CD1c-positive myeloid dendritic cell (primary cell): ENCODE measurements around the gene PSMA7.

ENCODE experiments used
- DNase-seq: peaks from one replicate; pipeline ENCODE4 v3.0.0-alpha.2; 2016; ENCODE audit errors: extremely low spot score

The PSMA7 gene

DNA sequence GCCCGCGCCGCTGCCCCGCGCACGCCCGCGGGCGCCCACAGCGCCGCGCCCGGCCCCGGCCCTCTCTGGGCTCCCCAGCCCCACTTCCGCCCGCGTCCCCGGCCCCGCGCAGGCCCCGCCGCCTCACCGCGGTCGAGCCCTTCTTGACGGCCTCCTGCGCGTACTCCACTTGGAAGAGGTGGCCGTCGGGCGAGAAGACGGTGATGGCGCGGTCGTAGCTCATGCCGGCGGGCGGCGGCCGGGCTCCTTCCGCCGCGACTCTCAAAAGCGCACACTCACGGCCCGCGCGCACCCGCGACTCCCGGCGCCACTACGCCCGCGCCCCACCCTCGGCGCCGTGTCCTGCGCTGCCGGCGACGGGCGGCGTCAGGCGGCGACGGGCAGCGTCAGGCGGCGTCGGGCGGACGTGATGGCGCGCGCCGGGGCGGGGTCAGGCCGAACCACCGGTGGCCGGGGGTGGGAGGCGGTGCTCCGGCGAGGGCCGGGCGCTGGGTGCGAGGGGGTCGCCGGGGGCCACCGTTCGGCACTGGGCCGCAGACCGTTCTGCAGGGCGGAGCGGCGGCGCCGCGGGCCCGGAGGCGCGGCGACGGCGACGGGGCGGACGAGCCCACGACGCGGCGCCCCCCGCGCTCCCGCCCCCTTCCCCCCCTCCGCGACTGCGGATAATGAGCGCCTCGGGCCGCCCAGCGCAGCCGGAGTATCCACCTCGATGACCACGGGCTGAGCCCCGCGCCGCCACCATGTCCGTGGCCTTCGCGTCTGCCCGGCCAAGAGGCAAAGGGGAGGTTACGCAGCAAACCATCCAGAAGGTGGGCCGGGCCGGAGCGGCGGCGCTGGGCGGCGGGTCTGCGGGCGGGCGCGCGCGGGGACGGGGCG lies at the start of gene PSMA7, which contains the start of gene SS18L1:
Gene PSMA7, minus strand, starts transcription at position 314 of the 876 bp plus-strand sequence. Its CDS starts 91 bp downstream, at position 223.
Gene SS18L1, plus strand, starts transcription at position 689 of the 876 bp plus-strand sequence. Its CDS starts 52 bp downstream, at position 741.
- peak; percentile 97 for DNase-seq

DNA sequence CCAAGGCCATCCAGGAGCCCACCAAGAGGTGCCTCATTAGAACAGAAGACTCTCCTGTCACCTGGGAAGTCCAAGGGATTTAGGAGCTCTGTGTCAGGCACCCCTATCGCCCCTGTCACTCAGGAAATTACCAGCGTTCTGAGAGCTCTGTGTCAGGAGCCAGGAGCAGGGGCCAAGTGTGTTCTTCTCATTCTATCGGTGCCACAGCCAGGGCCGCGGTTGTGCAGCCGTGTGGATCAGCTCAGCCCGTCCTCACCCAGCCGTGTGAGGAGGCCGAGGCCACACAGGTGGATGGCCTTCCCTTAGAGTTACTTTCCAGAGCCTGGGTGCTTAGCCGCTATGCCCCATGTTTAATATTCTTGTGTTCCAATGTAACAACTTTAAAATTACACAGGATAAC lies 49.4 kb upstream of the PSMA7 start:
- DNase-seq, result no peak

DNA sequence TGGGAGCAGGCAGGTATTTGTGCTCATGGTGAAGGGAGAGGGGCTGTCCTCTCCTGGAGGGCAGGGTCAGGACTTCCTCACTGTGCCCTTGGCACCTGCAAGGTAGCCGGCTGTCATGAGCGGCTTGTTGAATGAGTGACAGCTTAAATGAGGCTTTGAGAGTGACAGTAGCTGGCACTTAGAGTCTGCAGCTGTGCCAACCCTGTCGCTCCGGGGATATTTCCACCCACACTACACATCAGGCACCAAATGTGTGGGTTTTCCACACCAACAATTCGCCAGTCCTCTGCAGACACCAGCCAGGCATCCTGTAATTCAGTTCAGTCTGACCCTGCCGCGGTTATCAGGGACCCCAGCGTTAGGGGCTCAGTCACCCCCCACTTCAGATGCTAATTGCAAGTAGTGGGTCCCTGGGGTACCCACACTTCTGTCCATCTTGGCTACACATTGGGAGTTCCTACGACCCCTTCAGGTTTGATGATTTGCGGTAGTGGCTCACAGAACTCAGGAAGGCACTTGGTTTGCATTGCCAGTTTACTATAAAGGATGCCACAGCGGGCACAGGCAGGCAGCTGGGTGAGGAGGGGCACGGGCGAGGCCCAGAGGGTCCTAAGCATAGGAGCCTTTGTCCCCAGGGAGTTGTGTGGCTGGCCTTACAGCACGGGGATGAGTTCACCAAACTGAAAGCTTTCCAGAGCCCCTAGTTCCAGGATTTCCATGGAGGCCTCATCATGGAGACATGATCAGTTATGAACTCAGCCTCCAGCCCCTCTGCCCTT lies 48.8 kb upstream of the PSMA7 start:
- DNase-seq, result no peak

DNA sequence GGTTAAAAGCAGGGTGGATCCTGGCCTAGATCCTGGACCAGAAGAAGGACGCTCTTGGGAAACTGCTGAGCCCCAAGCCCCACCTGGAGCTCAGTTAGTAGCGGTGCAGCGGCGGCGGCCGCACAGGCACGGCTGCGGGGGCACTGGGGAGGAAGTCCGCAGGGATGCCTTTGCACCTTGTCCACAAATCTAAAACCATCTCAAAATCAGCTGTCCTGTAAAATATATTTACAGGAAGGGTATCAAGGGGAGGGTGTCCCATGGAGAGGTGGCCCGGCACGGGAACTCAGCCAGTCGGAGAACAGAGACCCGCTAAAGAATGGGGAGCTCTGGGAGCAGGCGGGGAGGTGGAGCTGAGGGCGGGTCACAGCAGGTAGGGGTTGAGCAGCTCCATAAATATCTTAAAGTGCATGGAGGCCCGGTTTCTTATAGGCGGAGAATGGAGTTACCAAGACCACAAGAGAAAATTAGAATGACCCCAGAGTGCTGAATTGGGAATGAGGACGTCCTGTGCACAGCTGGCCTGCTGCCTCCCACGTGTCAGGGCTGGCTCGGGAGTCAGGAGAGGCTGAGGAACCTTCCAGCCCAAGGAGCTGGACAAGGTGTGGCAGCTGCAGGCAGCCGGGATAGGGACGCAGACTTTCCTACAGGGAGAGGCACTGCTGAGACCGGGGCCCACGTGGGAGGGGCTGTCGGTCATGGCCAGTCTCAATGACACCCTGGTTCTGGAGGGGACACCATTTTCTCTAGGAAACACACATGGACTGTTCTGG lies 47.6 kb upstream of the PSMA7 start:
- DNase-seq, result no peak

DNA sequence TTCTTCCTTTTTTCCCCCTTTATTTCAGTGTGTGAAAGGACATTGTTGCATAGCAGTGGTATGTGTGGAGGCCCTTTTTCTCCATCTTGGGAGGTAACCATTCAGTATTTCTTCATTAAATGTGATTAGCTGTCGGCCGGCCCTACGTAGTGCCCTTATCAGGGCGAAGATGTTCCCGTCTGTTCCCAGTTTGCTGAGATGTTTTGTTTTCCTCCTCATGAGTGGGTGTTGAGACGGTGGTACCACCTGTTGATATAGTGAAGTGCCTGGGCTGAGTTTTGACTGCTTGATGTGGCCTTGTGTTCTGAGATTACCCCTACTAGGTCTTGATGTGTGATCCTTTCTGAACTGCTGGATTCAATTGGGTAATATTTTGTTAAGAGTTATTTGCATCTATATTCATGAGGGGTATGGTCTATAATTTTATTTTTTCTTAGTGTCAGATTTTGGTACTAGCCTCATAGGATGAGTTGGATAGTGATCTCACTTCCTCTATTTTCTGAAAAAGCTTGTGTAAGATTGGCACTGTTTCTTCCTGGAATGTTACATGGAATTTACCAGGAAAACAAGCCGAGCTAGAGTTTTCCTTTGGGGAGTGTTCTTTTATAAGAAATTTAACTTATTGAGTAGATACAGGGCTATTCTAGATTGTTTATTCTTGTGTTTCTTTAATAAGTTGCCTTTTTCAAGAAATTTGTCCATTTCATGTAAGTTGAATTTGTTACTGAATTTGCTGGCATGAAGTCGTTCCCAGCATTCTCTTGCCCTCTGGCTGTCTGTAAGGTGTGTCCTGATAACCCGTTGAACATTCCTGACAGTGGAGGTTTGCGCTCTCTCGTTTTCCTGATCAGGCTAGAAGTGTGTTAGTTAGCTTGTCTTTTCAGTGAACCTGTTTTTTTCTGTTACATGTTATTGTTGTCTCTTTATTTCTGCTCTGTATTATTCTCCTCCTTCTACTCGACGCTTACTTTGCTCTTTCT lies 44.0 kb upstream of the PSMA7 start:
- peak; percentile 42 for DNase-seq

DNA sequence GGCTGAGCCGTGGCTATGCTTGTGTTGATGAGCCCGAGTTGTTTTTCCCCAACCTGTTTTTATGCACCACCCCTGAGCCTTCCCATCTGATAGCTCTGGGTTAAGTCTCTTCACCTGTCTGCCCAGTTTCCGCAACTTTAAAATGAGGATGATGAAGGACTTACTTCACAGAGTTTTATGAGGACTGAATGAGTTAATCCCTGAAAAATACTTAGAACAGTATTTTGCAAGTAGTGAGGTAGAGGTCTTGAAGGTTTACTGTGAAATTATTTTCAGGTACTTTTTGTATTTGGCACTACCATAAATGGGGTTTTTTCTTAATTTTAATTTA lies 42.9 kb upstream of the PSMA7 start:
- DNase-seq, result no peak

DNA sequence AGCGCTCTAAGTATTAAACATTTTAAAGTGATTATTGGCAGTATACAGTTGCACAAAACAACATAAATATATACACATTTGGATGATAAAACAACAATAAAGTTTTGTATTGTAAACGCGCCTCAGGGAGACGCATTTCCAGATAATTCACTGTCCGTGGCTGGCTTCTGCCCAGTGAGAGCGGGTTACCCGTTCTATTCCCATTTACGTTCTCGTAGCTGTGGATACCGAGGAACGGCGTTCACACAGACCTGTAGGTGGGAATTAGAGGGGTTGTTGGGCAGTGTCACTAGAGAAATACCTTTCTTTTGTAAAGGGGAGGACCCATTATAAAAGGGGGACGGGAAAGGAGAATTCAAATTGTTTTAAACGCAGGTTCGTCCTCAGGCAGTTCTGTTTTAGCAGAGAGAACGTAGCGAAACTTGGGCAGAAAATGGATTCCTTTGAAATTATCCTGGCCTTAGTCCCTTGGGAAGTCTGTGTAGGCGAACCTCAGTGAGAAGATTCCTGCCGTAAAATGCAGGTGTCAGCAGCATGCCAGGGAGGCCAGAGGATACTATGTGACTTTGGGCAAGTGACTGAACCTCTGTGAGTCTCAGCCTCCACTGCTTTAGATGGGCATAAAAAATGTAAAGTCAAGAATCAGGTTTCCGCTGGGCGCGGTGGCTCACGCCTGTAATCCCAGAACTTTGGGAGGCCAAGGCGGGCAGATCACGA lies 40.4 kb upstream of the PSMA7 start:
- no peak for DNase-seq

DNA sequence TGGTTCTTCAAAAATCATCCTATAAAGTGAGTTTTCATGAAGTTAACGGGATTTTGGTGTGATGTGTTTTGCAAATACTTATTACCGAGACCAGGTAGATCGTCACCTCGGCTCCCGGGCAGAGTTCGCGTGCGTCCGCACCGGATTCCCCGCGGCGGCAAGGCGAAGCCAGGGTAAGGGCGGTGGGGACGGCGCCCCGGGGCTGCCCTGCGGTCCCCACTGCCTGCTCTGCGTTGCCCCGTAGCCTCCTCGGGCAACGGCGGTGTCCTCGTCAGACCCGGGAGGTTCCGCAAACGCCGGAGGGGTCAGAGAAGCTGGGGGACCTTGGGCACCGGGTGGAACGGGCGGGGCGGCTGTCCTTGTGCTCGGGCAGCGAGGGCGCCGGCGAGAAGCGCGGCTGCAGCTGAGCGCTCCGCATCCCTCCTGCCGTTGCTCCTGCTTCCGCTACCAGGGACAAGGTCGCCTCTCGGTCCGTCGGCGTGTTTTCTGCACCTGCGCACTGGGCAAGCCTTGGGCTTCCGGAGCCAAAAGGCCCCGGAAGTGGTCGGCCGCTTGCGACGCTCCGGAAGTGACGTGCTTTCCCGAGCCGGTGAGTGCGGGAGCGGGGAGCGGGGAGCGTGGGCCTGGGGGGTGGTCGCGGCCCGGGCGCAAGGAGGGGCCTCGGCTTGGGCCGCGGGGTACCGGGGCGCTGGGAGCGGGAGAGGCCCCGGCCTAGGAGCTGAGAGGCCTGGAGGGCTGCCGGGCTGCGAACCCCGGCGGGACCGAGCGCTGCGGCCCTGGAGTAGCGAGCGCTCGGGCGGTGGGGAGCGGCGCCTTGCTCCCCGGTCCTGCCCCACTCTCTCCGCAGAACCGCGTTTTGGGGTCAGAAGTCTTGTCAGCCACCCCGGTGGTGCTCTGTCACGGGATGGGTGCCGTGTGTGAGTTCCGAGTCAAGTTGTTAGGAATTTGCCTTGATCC lies 39.6 kb upstream of the PSMA7 start, which contains the start of gene MTG2:
Gene MTG2, plus strand, starts transcription at position 560 of the 957 bp plus-strand sequence. CDS start 10,393 bp downstream, outside the sequence.
- DNase-seq, result peak; percentile 99

DNA sequence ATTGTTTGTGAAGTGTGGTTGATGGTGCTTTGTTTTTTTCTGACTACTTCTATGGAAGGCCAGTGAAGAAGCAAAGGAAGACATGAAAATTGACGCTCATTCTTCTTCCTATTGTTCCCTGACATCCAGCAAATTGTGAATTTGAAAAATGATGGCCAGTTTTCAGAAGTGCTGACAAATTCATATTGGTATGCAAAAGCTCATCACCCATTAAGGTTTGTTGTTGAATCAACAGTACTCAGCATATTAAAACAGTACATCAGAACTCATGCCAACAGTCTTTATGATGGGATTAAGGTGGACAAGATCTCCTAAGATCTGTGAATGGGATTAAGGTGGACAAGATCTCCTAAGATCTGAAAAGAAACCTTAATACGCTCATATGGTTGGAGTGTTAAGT lies 38.6 kb upstream of the PSMA7 start:
- DNase-seq, result no peak

DNA sequence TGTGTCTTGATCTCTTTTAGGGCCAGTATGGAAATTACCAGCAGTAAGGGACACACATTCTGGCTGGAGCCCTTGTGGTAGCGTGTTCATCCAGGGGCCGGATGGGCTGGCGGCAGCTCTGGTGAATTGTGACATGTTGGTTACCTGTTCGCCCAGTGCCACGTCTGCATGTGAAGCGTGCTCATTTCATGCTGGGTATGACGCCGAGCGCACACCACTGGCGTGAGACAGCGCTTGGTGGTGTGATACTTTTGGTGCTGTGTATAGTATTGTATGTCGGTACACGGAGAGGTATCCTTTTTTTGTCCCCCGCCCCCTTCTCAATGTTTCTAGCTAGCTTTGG lies 35.9 kb upstream of the PSMA7 start:
- DNase-seq, result no peak

DNA sequence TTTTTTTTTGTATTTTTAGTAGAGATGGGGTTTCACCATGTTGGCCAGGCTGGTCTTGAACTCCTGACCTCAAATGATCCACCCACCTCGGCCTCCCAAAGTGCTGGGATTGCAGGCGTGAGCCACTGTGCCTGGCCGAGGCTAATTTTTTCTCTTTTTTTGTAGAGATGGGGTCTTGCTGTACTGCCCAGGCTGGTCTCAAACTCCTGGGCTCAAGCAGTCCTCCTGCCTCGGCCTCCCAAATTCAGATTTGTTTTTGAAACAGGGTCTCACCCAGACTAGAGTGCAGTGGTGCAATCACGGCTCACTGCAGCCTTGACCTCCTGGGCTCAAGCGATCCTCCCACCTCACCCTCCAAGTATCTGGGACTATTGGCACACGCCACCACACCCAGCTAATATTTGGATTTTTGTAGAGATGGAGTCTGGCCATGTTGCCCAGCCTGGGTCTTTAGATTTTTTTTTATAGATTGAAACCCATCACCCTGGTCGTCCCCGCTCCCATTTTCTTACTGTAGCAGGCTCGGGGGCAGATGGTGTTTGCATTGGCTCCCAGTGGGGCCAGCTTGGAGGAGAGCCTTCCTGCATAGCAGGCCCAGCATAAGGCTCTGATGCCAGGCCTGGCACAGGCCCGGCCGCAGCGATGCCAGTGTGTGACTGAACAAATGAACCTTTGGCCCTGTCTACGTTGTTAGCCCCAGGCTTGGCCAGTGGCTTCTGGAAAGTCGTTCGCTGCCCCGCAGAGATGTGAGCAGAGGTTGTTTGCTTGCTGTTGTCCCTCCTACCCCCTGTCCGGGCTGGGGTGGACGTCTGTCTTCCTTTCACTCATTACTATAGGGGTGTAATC lies 35.3 kb upstream of the PSMA7 start:
- DNase-seq, result no peak

DNA sequence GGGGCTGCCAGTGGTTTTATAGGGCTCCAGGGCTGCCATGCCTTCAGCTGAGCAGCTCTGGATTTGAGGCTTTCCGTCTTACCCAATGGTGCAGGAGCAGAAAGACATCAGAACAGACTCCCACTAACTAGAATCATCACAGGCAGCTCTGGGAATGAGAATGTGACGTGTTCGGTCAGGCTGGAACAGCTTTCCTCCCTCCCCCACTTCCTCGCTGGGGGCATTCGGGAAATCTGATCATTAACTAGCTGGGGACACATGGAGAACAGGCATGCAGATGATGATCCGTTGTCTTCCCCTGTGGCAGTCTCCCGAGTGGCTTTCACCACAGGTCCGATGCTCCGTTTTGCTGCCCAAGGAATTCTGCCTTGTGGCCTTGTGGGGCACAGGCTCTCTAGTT lies 34.1 kb upstream of the PSMA7 start:
- no peak for DNase-seq

DNA sequence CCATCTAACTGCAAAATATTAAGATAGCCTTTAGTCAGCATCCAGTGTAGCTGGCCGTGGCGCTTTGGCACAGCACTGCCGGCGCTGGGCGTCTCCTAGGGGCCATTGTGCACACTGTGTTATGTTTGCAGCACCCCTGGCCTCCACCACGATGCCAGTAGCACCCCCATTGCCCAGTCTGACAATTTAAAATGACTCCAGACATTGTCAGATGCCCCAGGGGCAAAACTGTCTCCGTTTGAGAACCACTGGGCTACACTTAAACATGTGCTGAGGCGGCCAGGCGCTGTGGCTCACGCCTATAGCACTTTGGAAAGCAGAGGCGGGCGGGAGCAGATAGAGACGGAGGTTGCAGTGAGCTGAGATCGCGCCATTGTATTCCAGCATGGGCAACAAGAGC lies 33.7 kb upstream of the PSMA7 start:
- no peak for DNase-seq

DNA sequence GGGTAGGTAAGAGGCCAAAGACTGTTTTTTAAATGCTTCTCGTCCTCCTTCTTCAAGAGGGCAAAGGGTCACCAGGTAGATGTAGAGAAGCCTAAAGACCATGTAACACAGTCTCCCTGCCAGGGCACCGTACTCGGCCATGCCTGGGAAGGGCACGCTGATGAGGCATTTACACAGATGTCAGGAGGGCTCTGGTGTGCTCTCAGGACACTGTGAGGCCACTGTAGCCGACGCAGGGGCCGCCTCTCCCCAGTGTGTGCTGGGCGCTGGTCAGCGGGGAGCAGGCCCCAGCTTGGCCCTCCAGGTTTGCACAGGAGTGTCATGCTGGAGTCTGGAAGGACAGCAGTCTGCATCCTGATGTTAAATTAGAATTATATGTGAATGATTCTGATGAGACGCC lies 32.5 kb upstream of the PSMA7 start:
- no peak for DNase-seq

DNA sequence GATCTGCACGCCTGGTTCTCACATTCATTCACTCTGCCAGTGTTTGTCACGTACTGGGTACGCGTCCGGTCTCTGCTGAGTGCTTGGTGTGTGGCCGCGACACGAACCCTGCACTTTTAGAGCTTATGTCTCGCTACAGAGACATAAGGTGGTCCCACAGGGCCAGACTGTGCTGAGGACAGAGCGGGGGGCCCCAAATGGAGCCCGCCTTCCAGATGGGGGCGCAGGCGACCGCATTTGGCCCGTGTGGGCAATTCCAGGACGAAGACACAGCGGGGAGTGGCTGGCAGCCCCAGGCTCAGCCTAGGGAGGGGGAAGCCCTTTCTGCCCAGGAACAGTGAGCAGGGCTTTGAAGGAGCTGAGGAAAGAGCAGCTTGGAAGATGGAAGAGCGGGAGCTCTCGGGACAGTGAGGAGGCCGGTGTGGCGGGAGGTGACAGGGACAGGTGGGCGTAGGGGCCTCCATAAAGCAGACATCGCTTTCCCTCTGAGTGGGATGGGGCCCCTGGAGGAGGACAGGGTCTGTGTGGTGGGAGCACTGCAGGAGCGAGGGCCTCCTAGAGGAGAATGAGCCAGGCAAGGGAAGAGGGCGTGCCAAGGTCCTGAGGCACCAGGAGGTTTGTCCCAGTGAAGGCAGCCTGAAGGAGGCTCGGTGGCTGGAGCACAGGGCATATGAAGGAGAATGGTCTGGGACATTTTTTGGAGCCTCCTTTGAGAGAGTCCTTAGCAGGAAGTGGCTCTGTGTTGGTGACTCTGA lies 31.9 kb upstream of the PSMA7 start:
- no peak for DNase-seq

DNA sequence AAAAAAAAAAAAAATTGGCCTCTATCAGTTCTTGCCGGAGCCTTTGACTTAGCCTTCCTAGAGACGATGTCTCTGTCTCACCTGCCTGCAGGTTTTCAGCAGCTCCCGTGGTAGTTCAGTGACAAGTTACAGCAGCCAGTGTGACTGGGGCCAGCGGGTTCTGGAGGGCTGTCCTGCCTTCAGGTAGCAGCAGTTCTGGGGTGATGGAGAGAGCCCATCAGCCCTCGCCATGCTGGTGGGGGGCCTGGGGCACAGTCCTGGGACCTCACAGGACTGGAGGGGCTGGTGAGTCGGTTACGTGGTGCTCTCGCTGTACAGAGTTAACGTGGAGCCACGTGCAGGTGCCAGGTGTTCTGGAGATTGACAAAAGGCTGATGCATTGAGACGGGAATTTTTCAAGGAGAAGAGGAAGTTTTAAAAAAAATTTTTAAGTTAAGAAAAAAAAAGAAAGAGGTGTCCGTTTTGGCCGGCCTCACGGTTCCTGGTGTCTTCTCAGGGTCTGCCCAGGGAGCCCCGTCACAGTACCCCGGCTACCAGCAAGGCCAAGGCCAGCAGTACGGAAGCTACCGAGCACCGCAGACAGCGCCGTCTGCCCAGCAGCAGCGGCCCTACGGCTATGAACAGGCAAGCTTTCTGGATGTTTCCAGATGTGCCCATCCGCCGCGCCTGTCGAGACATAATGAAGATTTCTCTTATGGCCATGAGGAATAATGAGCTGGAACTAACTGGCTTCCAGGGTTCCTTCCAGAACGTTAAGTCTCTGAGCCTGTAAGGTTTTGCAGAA lies 31.0 kb upstream of the PSMA7 start:
- no peak for DNase-seq

DNA sequence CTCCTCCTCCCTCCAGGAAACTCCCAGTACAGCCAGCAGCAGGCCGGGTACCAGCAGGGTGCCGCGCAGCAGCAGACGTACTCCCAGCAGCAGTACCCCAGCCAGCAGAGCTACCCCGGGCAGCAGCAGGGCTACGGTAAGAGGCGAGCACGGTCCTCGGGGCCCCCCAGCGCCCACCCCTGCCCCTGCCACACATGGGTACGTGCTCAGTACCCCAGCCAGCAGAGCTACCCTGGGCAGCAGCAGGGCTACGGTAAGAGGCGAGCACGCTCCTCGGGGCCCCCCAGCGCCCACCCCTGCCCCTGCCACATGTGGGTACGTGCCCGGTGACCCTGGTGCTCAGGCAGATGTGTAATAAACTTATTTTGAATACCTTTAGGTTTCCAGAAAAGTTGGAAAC lies 29.5 kb upstream of the PSMA7 start:
- DNase-seq, result no peak
